Measurements from ENCODE around the gene MARVELD3. TPM values are rescaled to one million over a fixed set of nuclear protein-coding genes. Genes with fewer than 3 reads are reported as not detected.

The MARVELD3 gene
- total RNA-seq, 1 experiment from 2014 or later: 27.0 TPM

GRCh38 chr16:71584543-71585317 is 41.3 kb upstream of the MARVELD3 start:
- Histone ChIP-seq H3K23me2 (ENCODE audit: insufficient read length, low read depth, low read length, poor library complexity, severe bottlenecking) (no peaks in the 10 kb centered on the region), H3K4ac (ENCODE audit: low read depth, low read length) (no peak overlapping the region), H2BK5ac (ENCODE audit: insufficient read length, low read length) (no peak overlapping the region), H2BK120ac (ENCODE audit: low read depth, low read length, poor library complexity, severe bottlenecking) (no peak overlapping the region), H3K4me2 (ENCODE audit: insufficient read depth, insufficient read length, low read length) (no peak overlapping the region), H2BK15ac (ENCODE audit: low read depth, low read length) (no peak overlapping the region), H3K4me1 (ENCODE audit: insufficient read depth, low read length) (no peaks in the 10 kb centered on the region), H3K14ac (ENCODE audit: insufficient read depth, low read length) (no peak overlapping the region), H4K8ac (replicated peaks; ENCODE audit: insufficient read length, low read depth, low read length) (no peak overlapping the region), H4K5ac (ENCODE audit: insufficient read length, low read depth, low read length) (no peak overlapping the region), H4K20me1 (ENCODE audit: control insufficient read depth, insufficient read depth, insufficient read length) (no peaks in the 10 kb centered on the region), H3K79me1 (ENCODE audit: insufficient read depth, low read depth, low read length, poor library complexity, severe bottlenecking) (no peaks in the 10 kb centered on the region), H3K9me3 (ENCODE audit: control insufficient read depth, low read depth, low read length) (no peaks in the 10 kb centered on the region), H3K18ac (ENCODE audit: insufficient read length, low read depth, low read length) (no peak overlapping the region), H3K56ac (ENCODE audit: insufficient read length, low read depth, low read length) (no peak overlapping the region), H3K27me3 (ENCODE audit: insufficient read depth, low read length) (no peaks in the 10 kb centered on the region), H2BK12ac (ENCODE audit: insufficient read length, low read depth, low read length) (no peak overlapping the region), H3T11ph (ENCODE audit: low read length) (no peak overlapping the region), H3K9ac (ENCODE audit: extremely low read depth, insufficient read length, low read length) (no peak overlapping the region), H2BK20ac (ENCODE audit: low read depth, low read length, poor library complexity, severe bottlenecking) (no peak overlapping the region), H2AFZ (ENCODE audit: low read length) (no peak overlapping the region), H3K23ac (ENCODE audit: insufficient read length, low read depth, low read length) (no peak overlapping the region), H2AK5ac (ENCODE audit: insufficient read length, low read length) (no peak overlapping the region), H3K27ac (ENCODE audit: insufficient read length, low read depth, low read length) (no peak overlapping the region), H3K79me2 (ENCODE audit: insufficient read depth, low read length) (no peaks in the 10 kb centered on the region), H4K91ac (ENCODE audit: insufficient read length, low read depth, low read length) (no peak overlapping the region)
- WGBS (ENCODE audit: extremely low coverage, insufficient read length, low lambda C conversion rate): 100% methylated on average over 1 of the region's 3 CpGs
- Mint-ChIP-seq H3K9me3 (peaks cover 7 to 13% of the 10 kb centered on the region in 2 experiments), H3K27me3 (ENCODE audit: low read depth) (peaks cover 19% of the 10 kb centered on the region), H3K36me3 (ENCODE audit: insufficient read depth in 1 of 3, low read depth in 3 of 3) (0 out of 7 replicates have a peak, but pooled peaks cover 0 to 2% (median 0%) of the 10 kb centered on the region in 3 experiments), H3K4me1 (no peaks in the 10 kb centered on the region), H3K4me3 (no peak overlapping the region), H3K27ac (no peak overlapping the region)
- DNase-seq: no peak
- TF ChIP-seq CTCF (conservative IDR thresholded peaks at IDR 0.05): no peak

Data from H9 (cell line).